Activated CD4-positive, CD25-positive, alpha-beta regulatory T cell treated with anti-CD3 and anti-CD28 coated beads, Interleukin-2, amount 50 U/mL, for 16 hours (primary cell): ENCODE results near the gene AMIGO1.

Experiments
- DNase-seq: peaks from one replicate; pipeline ENCODE4 v3.0.0-alpha.2; 2020; ENCODE audit warnings: low read depth, low spot score

Gene AMIGO1, protein sequence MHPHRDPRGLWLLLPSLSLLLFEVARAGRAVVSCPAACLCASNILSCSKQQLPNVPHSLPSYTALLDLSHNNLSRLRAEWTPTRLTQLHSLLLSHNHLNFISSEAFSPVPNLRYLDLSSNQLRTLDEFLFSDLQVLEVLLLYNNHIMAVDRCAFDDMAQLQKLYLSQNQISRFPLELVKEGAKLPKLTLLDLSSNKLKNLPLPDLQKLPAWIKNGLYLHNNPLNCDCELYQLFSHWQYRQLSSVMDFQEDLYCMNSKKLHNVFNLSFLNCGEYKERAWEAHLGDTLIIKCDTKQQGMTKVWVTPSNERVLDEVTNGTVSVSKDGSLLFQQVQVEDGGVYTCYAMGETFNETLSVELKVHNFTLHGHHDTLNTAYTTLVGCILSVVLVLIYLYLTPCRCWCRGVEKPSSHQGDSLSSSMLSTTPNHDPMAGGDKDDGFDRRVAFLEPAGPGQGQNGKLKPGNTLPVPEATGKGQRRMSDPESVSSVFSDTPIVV

DNA sequence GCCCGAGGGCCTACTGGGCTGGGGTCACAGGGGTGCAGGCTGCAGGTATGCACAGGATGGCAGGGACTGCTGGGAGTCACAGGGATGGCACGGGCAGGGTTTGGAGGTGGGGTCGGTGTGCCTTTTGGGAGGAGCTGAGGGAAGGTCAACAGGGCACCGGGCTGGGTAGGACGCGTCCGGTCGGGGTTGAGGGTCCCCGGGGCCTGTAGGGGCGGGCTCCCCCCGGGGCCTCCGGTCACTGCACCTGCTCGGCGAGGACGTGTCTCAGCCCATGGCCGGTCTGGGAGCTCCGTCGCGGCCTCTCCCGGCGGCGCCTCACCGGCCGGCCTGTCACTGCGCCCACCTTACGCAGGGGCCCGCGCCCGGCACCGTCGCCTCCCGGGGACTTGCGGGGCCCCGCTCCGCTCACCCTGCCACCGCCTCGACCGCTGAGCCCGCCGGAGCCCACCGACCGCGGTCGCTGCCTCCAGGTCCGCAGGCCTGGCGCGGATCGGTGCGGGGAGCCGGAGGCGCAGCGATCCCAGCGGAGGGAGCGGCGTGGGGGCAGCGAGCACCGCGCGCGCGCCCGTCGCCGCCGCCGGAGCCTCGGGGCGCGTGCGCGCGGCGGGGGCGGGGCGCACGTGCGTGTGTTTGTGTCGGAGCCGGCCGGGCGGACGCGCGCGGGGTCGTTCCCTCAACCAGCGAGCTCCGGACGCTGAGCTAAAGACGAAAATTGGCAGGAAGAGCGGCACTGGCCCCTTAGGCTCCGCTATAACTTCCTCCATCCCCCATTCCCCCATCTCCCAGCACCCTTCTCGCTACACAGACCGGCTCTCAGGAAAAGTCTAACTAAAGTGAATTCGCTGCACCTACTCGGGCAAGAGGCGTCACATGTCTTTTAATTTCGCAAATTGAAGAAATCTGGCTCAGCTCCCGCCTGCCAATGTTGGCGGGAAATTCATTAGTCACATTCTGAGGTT is at the start of gene AMIGO1:
AMIGO1 (minus strand) TSS at position 552 of the 959 bp plus-strand sequence. CDS start 815 bp downstream, outside the sequence.
- DNase-seq = peak; percentile 23

- DNase-seq = no peak
These were observed 48.0 kb upstream of the AMIGO1 start for GRCh38 chr1:109557520-109557919.

DNA sequence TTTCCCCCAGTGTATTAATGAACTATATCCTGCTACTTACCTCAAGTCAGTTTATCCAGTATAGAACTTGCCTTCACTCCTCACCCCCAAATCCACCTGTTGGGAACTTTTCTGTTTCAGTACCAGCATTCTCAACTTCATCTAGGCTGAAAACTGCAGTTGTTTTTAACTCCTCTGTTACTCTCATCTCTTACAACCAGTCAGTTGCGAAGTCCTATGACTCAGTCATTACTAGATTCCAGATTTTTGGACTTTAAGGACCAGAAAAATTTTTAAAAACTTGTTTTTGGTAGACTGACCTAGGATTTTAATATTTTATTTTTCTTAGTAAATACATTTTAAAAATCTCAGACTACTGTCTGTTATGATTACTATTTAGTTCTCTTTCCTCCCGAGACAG is 47.0 kb upstream of the AMIGO1 start:
- no peak for DNase-seq

DNA sequence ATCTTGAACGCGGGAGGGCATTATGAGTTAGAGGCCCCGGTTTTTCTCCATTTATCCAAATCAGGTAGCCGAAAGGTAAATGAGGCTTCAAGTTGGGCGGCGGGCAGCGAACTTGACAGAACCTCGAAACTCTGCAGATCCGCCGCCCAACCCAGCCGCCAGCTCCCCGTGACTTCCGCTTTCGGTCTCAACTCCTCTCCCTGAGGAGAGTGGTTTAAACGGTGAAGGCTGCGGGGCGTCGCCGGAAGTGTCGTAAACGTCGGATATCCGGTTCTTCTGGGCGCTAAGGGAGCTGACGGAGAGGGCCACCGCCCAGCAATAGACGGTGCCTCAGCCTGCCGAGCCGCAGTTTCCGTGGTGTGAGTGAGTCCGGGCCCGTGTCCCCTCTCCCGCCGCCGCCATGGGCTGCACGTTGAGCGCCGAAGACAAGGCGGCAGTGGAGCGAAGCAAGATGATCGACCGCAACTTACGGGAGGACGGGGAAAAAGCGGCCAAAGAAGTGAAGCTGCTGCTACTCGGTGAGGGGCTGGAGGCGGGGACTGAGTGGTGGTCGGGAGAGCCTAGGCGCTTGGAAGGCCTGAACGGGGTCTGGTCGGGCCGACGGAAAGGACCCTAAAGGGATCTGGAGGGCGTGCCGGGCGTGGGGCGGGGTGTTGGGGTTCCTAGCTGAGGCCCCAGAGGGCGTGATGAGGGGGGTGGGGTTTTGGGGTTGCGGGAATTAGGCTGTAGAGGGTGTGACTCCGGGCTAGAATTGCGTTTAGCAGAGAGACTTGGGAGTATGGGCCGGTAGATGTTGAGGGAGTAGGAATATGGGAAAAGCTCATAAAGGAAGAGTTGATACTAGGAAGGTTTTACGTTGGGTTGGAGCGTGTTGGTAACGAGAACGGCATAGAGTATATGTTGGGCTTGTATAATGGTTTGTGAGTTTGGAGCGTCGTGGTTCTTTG is 39.1 kb upstream of the AMIGO1 start, which contains the start of gene GNAI3:
GNAI3 (plus strand) TSS at position 295 of the 947 bp plus-strand sequence; CDS start at position 401, 106 bp downstream.
- peak; percentile 95 for DNase-seq

DNA sequence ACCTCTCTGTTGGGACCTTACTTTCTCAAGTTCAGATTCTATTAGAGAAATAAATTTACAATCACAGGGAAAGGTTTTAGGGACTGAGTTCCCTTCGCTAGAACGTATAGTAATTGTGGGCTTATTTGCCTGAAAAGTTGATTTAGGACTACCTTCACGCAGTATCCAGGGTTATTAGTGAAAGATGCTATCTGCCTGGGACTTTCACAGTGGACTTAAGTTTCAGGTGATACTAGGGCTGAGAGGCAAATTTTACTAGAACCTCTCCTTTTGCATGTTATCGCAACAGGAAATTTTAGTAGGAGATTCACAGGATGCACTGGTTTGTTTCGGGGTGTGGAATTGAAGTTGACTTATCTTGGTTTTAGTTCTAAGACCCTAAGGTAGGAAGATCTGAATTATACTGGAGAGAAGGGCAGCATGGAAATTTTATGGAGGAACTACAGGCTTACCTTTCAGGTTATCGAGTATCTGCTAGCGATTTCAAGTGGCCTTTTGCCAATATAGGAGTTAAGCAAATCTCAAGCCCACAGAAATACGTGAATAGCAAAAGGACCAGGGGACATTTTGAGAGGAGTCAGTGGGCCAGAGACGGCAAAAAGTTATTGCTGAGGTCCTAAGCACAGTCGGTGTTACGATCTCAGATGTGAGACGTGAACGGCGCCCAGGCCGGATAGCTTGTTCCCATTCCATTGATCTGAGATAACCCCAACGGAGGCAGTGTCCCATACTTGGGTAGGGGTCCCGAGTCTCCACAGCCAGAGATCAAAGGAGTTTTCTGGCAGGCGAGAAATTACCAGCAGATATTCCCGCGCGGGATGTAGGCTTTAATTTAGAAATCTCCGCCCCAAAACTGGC is 38.2 kb upstream of the AMIGO1 start:
- DNase-seq = no peak

- DNase-seq = peak; percentile 89
These were observed 37.0 kb upstream of the AMIGO1 start for GRCh38 chr1:109546311-109547109.

DNA sequence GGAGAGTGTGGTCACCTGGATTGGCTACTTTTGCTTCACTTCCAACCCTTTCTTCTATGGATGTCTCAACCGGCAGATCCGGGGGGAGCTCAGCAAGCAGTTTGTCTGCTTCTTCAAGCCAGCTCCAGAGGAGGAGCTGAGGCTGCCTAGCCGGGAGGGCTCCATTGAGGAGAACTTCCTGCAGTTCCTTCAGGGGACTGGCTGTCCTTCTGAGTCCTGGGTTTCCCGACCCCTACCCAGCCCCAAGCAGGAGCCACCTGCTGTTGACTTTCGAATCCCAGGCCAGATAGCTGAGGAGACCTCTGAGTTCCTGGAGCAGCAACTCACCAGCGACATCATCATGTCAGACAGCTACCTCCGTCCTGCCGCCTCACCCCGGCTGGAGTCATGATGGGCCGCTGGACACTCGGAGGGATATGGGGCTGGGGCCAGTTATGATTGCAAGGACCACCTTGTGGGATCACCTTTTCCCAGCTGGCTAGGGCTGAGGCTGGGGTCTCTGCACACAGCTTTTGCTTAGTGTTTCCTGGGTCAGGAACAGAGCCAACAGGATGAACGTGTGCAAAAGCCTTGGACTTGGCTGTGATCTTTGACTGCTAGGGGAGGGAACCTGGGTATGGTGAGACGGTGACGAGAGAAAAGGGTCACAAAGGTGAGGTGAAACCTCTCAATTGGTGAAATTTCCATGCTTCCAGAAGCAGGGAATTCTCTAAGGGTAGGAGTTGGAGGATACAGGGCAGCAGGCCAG is 34.6 kb upstream of the AMIGO1 start:
- no peak for DNase-seq

GRCh38 chr1:109543283-109543987 is 33.9 kb upstream of the AMIGO1 start:
- DNase-seq = no peak

- DNase-seq = no peak
These were observed 33.1 kb upstream of the AMIGO1 start for GRCh38 chr1:109542657-109543056.

DNA sequence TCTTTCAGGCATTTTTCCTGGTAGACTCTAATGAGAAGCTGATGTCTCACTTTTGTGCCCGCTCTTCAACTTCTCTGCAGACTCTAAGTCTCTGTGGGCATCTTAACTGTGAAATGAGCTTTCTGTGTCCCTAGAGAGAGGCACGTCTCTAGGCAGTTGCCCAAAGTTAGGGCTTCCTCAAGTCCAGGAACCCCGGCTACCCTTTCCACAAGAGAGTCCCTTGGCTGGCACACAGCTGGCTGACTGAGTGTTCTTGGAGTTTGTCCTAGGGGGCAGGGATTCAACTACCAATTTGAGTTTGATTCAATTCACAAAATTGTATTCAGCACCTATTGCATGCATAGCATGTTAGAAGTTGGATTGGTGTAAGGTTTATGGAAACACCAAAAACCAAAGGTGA is 31.6 kb upstream of the AMIGO1 start:
- DNase-seq = no peak

GRCh38 chr1:109539676-109540075 is 30.1 kb upstream of the AMIGO1 start, which contains the start of gene GPR61:
Gene GPR61 (plus strand): TSS chr1:109539872. CDS start chr1:109543023, 3,151 bp downstream.
- no peak for DNase-seq

- DNase-seq = no peak
These were observed 29.5 kb upstream of the AMIGO1 start for GRCh38 chr1:109538827-109539555.

GRCh38 chr1:109537450-109538178 is 28.1 kb upstream of the AMIGO1 start:
- DNase-seq = no peak

DNA sequence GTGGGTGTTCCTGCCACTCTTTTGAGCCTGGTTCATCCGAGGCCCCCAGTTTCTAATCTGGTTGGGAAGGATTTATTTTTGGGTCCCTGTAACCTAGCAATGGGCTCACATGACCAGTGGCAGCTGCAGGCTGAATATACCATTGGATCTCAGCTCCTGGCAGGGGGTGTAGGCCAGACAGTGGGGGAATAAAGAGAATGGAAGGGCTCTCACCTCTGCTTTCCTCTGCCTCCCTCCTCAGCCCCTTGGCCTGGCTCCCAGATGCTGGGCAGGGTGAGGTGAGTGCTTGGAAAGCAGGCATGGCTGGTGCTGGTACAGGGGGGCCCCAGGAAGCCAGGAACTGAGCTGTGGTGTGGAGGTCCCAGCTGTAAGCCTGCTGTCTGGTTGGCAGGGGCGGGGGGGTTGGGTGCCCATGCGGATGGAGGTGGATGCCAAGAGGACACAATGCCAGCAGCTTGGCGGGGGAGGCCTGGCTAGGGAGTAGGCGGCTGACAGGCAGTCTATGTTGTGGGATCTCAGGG is 26.5 kb upstream of the AMIGO1 start:
- DNase-seq = no peak

- DNase-seq = no peak
These were observed 26.0 kb upstream of the AMIGO1 start for GRCh38 chr1:109535481-109535880.

- no peak for DNase-seq
These were observed 24.9 kb upstream of the AMIGO1 start for GRCh38 chr1:109534307-109534858.
